K562 (cell line): Measurements from ENCODE around the gene HMX1.

Experiments
- U2AF1 ChIP-seq: fragments of 200-400 bp; formaldehyde crosslinking; optimal IDR thresholded peaks from 2 replicates; pipeline ENCODE3; 2017; ENCODE audit warnings: mild to moderate bottlenecking, low read depth, low read length, moderate library complexity
- TF ChIP-seq, protein P1 (sequence below), 3 experiments: IDR thresholded peaks in 2 of 3; conservative IDR thresholded peaks in 1 of 3; 2 replicates each; pipeline ENCODE4 v1.5.1; 2011 to 2012; ENCODE audit warnings: low read length in 3 of 3, mild to moderate bottlenecking in 3 of 3, control low read depth in 2 of 3, improper control_type of control experiment in 1 of 3, inconsistent platforms in 1 of 3, low read depth in 1 of 3, mixed read lengths in 1 of 3, moderate library complexity in 1 of 3; ENCODE audit not compliant: insufficient read depth in 2 of 3

DNA sequence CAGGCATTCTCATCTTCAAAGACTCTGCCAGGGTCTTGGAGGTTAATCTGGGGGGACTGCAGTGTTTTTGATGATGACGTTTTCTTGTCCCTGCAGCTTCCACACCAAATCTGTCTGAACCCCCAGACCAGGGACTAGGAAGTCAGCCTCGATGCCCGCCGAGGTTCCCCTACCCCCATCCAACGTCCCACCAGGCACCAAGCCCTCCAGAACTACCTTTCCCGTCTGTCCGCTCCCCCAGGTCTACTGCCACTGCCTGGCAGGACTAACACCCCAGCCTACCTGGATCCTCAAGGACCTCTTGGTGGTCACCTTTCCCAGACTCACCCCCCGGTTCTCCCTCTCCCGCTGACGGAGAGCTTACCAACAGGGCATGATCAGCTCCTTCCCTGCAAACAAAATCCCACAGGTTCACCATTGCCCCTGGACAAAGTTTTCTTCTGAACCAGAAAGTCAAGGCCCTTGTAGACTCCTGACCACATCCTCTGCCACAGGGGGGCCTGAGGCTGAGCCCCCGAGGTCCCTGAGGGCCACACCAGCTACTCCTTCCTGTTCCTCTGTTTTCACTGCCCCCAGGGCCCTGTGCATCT is 40.9 kb downstream of the HMX1 start:
- TF ChIP-seq, protein P1, sequence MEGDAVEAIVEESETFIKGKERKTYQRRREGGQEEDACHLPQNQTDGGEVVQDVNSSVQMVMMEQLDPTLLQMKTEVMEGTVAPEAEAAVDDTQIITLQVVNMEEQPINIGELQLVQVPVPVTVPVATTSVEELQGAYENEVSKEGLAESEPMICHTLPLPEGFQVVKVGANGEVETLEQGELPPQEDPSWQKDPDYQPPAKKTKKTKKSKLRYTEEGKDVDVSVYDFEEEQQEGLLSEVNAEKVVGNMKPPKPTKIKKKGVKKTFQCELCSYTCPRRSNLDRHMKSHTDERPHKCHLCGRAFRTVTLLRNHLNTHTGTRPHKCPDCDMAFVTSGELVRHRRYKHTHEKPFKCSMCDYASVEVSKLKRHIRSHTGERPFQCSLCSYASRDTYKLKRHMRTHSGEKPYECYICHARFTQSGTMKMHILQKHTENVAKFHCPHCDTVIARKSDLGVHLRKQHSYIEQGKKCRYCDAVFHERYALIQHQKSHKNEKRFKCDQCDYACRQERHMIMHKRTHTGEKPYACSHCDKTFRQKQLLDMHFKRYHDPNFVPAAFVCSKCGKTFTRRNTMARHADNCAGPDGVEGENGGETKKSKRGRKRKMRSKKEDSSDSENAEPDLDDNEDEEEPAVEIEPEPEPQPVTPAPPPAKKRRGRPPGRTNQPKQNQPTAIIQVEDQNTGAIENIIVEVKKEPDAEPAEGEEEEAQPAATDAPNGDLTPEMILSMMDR (IDR thresholded peaks at IDR 0.05 in 2 of 3, conservative IDR thresholded peaks at IDR 0.05 in 1 of 3; ENCODE audit: insufficient read depth in 2 of 3, low read depth in 1 of 3, low read length in 3 of 3) = no peak
- TF ChIP-seq U2AF1 = no peak
